OCI-LY3 (cell line): Measurements from ENCODE around the gene KLHL18.
"Not testable (repeated sequence)": the region's sequence is repeated elsewhere in the genome, so short reads cannot be mapped to it uniquely, and the experiment has no call there.

Experiments used
- H2AFZ ChIP-seq: fragments of 200-600, 300-600 bp; shearing (Covaris generic); 2 replicates; pipeline ENCODE4 v1.6.0; 2014; ENCODE audit warnings: antibody characterized with exemption, low read depth, low read length
- H3K27ac ChIP-seq: fragments of 200-600, 300-600 bp; sonication (generic); 2 replicates; pipeline ENCODE4 v1.5.1; 2014; ENCODE audit warnings: mild to moderate bottlenecking, low read length, moderate library complexity, mixed read lengths
- H3K27me3 ChIP-seq: fragments of 200-600, 300-600 bp; sonication (generic); 2 replicates; pipeline ENCODE4 v1.6.1; 2014; ENCODE audit warnings: low read depth, low read length, mixed read lengths
- H3K36me3 ChIP-seq: fragments of 200-600, 300-600 bp; sonication (generic); replicated peaks from 2 replicates; pipeline ENCODE3; 2014; ENCODE audit warnings: low read depth, low read length, mixed read lengths
- H3K4me1 ChIP-seq: fragments of 300-600, 200-600 bp; sonication (generic); 2 replicates; pipeline ENCODE4 v1.6.1; 2014; ENCODE audit warnings: low read length, mixed read lengths
- H3K4me2 ChIP-seq: fragments of 200-600, 300-600 bp; sonication (generic); 2 replicates; pipeline ENCODE4 v1.6.1; 2014; ENCODE audit warnings: low read length, mixed read lengths
- H3K4me3 ChIP-seq: fragments of 300-600, 200-600 bp; sonication (generic); 2 replicates; pipeline ENCODE4 v1.5.1; 2014; ENCODE audit warnings: antibody characterized with exemption, mild to moderate bottlenecking, low read length, moderate library complexity
- H3K79me2 ChIP-seq: fragments of 300-600, 200-600 bp; shearing (Covaris generic); 2 replicates; pipeline ENCODE4 v1.6.1; 2014; ENCODE audit warnings: mild to moderate bottlenecking, low read length, mixed read lengths
- H3K9ac ChIP-seq: fragments of 300-600, 200-600 bp; shearing (Covaris generic); 2 replicates; pipeline ENCODE4 v1.6.0; 2014; ENCODE audit warnings: mild to moderate bottlenecking, low read length, moderate library complexity
- H3K9me3 ChIP-seq: fragments of 200-600, 300-600 bp; shearing (Covaris generic); 2 replicates; pipeline ENCODE4 v1.6.1; 2014; ENCODE audit warnings: low read length, mixed read lengths; ENCODE audit not compliant: insufficient read depth
- H4K20me1 ChIP-seq: fragments of 200-600, 300-600 bp; sonication (generic); 2 replicates; pipeline ENCODE4 v1.6.1; 2016; ENCODE audit warnings: low read length, mixed read lengths; ENCODE audit not compliant: insufficient read depth
- EZH2phosphoT487 ChIP-seq: fragments of 200-600 bp; shearing (Covaris generic); IDR thresholded peaks from 2 replicates; pipeline ENCODE4 v1.6.1; 2018; ENCODE audit warnings: antibody characterized with exemption, mixed run types, low read depth
- TF ChIP-seq, protein P1 (sequence below): fragments of 200-600, 300-600 bp; sonication (generic); IDR thresholded peaks from 2 replicates; pipeline ENCODE4 v1.5.1; 2014; ENCODE audit warnings: antibody characterized with exemption, low read length, low read depth

The KLHL18 gene

DNA sequence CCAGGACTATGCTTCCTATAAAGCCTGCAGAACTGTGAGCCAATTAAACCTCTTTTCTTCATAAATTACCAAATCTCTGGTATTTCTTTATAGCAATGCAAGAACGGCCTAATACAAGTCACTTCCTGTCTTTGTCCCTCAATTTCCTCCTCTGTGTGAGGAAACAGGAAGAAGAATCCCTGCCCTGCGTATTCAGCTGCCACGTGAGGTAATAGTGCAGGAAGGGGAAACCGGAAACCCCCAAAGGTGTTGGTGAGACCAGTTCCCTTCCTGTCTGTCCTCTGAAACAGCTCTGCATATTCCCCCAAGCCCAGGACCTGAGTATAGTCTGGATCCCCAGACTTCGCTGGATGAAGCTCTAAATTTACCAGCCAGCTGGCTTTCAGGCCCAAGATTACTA, 80.0 kb downstream of the KLHL18 start:
- H3K4me2 ChIP-seq: no peak overlapping the region
- H3K4me3 ChIP-seq: no peak overlapping the region

DNA sequence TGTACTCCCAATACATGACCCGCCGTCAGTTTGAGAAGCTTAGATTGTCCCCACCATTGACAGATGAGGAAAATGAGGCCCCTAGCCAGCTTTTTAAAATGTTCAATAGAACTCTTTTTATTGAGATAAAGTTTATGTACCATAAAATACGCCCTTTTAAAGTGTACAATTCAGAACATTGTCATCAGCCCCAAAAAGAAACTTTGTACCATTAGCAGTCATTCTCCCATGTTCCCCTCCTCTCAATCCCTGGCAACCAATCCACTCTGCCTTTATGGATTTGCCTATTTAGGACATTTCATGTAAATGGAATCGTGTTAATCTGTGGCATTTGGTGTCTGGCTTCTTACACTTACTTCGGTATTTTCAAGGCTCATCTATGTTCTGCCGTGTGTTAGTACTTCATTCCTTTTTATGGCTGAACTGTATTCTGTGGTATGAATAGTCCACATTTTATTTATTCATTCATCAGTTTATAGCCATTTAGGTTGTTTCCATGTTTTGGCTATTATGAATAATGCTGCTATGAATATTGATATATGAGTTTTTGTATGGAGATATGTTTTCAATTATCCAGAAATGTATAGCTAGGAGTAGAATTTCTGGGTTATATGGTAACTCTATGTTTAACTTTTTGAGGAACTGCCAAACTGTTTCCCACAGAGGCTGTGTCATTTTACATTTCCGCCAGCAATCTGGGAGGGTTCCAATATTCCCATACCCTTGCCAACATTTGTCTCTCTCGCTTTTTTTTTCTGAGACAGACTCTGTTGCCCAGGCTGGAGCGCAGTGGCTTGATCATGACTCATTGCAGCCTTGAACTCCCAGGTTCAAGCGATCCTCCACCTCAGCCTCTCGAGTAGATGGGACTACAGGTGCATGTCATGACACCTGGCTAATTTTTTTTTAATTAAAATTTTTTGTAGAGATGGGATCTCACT, 82.7 kb downstream of the KLHL18 start:
- Histone ChIP-seq H2AFZ (no peak overlapping the region), H3K9ac (no peak overlapping the region), H3K4me1 (peaks cover 9% of the 10 kb centered on the region; the same call in 1 of the 2 replicates), H3K27me3 (no peaks in the 10 kb centered on the region), H4K20me1 (no peaks in the 10 kb centered on the region), H3K4me3 (no peak overlapping the region), H3K36me3 (no peaks in the 10 kb centered on the region), H3K27ac (no peak overlapping the region), H3K4me2 (no peak overlapping the region), H3K79me2 (no peaks in the 10 kb centered on the region), H3K9me3 (no peaks in the 10 kb centered on the region)
- TF ChIP-seq, protein P1, sequence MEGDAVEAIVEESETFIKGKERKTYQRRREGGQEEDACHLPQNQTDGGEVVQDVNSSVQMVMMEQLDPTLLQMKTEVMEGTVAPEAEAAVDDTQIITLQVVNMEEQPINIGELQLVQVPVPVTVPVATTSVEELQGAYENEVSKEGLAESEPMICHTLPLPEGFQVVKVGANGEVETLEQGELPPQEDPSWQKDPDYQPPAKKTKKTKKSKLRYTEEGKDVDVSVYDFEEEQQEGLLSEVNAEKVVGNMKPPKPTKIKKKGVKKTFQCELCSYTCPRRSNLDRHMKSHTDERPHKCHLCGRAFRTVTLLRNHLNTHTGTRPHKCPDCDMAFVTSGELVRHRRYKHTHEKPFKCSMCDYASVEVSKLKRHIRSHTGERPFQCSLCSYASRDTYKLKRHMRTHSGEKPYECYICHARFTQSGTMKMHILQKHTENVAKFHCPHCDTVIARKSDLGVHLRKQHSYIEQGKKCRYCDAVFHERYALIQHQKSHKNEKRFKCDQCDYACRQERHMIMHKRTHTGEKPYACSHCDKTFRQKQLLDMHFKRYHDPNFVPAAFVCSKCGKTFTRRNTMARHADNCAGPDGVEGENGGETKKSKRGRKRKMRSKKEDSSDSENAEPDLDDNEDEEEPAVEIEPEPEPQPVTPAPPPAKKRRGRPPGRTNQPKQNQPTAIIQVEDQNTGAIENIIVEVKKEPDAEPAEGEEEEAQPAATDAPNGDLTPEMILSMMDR: no peak
- TF ChIP-seq EZH2phosphoT487: no peak

More for the DNA sequence above, 80.0 kb downstream of the KLHL18 start:
- Histone ChIP-seq H3K9me3 (peaks cover 11% of the 10 kb centered on the region; the same call in 1 of the 2 replicates), H2AFZ (peak overlapping the region; percentile 59; the same call in 1 of the 2 replicates), H3K27ac (no peak overlapping the region), H3K79me2 (no peaks in the 10 kb centered on the region), H3K27me3 (no peaks in the 10 kb centered on the region), H3K36me3 (no peaks in the 10 kb centered on the region), H4K20me1 (no peaks in the 10 kb centered on the region), H3K4me1 (peaks cover 9% of the 10 kb centered on the region; the same call in 1 of the 2 replicates), H3K9ac (no peak overlapping the region)
- TF ChIP-seq, protein P1: no peak
- no peak for TF ChIP-seq EZH2phosphoT487

DNA sequence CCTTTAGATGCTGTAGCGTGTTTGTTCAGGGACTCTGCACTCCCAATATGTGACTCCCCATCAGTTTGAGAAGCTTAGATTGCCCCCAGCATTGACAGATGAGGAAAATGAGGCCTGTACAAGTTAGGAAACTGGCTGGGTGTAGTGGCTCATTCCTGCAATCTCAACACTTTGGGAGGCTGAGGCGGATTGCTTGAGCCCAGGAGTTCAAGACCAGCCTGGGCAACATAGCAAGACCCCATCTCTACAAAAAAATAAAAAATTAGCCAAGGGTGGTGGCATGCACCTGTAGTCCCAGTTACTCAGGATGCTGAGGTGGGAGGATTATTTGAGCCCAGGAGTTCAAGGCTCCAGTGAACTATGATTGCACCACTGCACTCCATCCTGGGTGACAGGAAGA, 84.1 kb downstream of the KLHL18 start:
- Histone ChIP-seq H3K9ac (no peak overlapping the region), H3K79me2 (no peaks in the 10 kb centered on the region)

DNA sequence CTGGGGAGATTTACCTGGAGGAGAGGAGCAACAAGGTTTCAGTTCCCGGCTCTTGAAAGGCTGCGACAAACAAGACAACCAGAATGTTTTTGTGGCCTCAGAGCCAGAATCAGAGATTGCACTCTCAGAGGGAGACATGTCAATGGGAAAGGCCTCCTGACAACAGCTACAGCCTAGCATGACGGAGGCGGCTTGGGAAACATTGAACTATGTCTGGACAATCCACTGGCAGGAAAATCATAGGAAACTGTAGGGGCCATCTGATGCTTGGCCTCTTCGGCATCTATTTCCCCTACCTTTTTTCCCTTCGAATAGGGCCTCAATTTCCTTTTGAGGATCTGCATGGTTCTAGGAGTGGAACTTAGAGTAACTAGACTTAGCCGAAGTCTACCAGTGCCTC, 84.9 kb downstream of the KLHL18 start:
- Histone ChIP-seq H3K4me2 (no peak overlapping the region), H3K27ac (no peak overlapping the region), H3K4me3 (no peak overlapping the region), H3K79me2 (no peaks in the 10 kb centered on the region), H4K20me1 (no peaks in the 10 kb centered on the region), H3K9me3 (no peaks in the 10 kb centered on the region), H2AFZ (no peak overlapping the region), H3K9ac (no peak overlapping the region), H3K4me1 (peaks cover 5% of the 10 kb centered on the region; the same call in 1 of the 2 replicates), H3K27me3 (0 out of 2 replicates have a peak, but pooled peaks cover 5% of the 10 kb centered on the region), H3K36me3 (no peaks in the 10 kb centered on the region)
- TF ChIP-seq, protein P1: no peak
- TF ChIP-seq EZH2phosphoT487: no peak

More for the DNA sequence above, 84.1 kb downstream of the KLHL18 start:
- no peaks in the 10 kb centered on the region for H4K20me1 ChIP-seq
- no peak overlapping the region for H3K4me2 ChIP-seq
- no peak for TF ChIP-seq EZH2phosphoT487
- TF ChIP-seq, protein P1: no peak
- H3K36me3 ChIP-seq: no peaks in the 10 kb centered on the region
- no peak overlapping the region for H3K27ac ChIP-seq
- H3K4me3 ChIP-seq: no peak overlapping the region
- no peak overlapping the region for H2AFZ ChIP-seq
- H3K9me3 ChIP-seq: no peaks in the 10 kb centered on the region
- H3K4me1 ChIP-seq: peaks cover 9% of the 10 kb centered on the region; the same call in 1 of the 2 replicates
- 0 out of 2 replicates have a peak, but pooled peaks cover 2% of the 10 kb centered on the region for H3K27me3 ChIP-seq

DNA sequence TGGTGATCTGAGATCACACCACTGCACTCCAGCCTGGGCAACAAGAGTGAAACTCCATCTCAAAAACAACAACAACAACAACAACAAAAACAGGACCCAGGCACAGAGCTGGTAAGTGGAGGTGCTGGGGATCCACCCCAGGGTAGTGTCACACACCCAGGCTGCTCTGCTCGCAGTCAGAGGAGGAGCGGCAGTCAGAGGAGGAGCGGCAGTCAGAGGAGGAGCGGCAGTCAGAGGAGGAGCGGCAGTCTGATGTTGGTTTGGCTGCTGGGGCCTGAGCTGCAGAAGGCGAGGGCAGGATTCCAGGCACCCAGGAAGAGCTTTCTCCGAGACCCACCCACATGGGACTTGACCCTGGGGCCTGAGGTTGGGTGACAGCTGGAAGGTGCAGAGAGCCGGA, 87.3 kb downstream of the KLHL18 start:
- not testable (repeated sequence) for H3K4me3 ChIP-seq, H3K36me3 ChIP-seq, H3K4me2 ChIP-seq, H3K79me2 ChIP-seq, H3K9me3 ChIP-seq, H3K27me3 ChIP-seq, H3K4me1 ChIP-seq, H4K20me1 ChIP-seq, H3K27ac ChIP-seq, H2AFZ ChIP-seq, H3K9ac ChIP-seq
